GM10266 (cell line): ENCODE measurements around the gene U2AF2.

Experiments
- DNase-seq: peaks from one replicate; pipeline ENCODE4 v3.0.0; 2012; ENCODE audit errors: extremely low spot score
- TF ChIP-seq, protein P1 (sequence below): IDR thresholded peaks from 2 replicates; pipeline ENCODE4 v1.5.1; 2012; ENCODE audit warnings: mild to moderate bottlenecking, low read depth; ENCODE audit not compliant: control insufficient read depth, insufficient read depth; ENCODE audit errors: missing control alignments

Gene U2AF2

DNA sequence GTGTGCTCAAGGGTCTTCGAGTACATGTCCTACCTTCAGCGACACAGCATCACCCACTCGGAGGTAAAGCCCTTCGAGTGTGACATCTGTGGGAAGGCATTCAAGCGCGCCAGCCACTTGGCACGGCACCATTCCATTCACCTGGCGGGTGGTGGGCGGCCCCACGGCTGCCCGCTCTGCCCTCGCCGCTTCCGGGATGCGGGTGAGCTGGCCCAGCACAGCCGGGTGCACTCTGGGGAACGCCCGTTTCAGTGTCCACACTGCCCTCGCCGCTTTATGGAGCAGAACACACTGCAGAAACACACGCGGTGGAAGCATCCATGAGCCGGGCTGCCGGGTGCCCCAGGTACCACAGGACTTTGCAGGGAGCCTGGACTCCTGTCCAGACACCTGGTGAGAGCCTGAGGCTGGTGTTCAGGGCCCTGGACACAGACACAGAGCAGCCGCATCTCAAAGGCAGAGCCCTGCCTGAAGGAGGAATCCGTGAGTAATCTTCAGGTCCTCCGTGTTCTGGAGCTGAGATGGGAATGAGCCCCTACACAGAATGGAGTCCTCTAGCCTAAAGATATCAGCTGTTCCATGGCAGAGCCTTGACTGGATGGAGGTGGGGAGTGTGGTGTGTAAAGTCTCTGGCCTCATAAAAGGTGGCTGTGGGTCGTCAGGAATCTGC is 9.9 kb upstream of the U2AF2 start:
- TF ChIP-seq, protein P1, sequence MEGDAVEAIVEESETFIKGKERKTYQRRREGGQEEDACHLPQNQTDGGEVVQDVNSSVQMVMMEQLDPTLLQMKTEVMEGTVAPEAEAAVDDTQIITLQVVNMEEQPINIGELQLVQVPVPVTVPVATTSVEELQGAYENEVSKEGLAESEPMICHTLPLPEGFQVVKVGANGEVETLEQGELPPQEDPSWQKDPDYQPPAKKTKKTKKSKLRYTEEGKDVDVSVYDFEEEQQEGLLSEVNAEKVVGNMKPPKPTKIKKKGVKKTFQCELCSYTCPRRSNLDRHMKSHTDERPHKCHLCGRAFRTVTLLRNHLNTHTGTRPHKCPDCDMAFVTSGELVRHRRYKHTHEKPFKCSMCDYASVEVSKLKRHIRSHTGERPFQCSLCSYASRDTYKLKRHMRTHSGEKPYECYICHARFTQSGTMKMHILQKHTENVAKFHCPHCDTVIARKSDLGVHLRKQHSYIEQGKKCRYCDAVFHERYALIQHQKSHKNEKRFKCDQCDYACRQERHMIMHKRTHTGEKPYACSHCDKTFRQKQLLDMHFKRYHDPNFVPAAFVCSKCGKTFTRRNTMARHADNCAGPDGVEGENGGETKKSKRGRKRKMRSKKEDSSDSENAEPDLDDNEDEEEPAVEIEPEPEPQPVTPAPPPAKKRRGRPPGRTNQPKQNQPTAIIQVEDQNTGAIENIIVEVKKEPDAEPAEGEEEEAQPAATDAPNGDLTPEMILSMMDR, result no peak
- no peak for DNase-seq

DNA sequence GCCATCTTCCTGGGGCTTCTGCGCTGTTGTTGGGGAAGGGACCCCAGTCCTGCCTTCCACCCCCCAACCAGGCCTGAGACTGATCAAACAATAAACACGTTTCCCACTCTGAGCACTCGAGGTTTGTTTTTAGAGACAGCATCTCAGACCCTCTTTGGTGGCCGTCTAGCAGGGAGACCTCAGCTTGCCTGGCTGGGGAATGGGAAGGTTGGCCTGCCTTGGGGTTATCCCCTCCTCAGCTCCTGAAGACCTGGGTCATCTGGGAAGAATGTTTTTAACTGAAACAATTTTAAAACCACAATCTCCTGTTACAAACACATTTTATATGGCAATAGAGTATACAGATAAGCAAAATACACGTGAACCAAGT is 9.3 kb upstream of the U2AF2 start:
- DNase-seq, result no peak
- TF ChIP-seq, protein P1, result no peak

DNA sequence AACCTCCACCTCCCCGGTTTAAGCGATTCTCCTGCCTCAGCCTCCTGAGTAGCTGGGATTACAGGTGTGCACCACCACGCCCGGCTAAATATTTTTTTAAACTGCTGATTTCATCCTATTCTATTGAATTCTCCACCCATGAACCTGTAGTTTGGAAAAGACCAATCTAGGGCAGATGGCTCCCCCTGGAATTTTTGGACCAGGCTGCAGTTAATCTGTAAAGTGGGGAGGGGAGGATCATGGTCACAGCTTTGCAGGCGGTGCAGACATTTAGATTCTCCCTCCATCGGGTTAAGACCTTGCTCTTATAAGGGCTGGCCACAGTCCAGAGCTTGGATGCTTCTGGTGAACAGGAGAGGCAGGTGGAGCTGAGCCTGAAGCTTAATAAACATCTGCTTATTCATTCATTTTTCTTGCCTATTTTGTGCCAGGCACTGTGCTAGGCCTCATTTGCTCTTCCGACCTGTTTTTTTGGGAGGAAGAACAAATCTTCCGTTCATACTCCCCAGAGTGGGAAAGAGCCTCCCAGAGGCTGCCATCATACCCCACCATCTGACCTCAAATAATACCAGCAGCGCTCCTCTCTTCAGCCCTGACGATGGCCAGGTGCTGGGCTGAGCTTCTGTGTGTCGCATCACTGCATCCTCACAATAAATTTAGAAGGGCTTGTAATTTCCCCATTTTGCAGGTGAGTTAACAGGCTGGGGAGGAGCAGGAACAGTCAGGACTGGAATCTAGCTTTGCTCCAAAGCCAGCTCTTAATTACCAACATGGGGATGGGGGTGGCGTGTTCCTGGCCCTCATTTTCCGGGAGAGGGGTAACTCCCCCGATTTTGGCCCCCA is 7.7 kb upstream of the U2AF2 start:
- no peak for DNase-seq
- TF ChIP-seq, protein P1, result no peak

DNA sequence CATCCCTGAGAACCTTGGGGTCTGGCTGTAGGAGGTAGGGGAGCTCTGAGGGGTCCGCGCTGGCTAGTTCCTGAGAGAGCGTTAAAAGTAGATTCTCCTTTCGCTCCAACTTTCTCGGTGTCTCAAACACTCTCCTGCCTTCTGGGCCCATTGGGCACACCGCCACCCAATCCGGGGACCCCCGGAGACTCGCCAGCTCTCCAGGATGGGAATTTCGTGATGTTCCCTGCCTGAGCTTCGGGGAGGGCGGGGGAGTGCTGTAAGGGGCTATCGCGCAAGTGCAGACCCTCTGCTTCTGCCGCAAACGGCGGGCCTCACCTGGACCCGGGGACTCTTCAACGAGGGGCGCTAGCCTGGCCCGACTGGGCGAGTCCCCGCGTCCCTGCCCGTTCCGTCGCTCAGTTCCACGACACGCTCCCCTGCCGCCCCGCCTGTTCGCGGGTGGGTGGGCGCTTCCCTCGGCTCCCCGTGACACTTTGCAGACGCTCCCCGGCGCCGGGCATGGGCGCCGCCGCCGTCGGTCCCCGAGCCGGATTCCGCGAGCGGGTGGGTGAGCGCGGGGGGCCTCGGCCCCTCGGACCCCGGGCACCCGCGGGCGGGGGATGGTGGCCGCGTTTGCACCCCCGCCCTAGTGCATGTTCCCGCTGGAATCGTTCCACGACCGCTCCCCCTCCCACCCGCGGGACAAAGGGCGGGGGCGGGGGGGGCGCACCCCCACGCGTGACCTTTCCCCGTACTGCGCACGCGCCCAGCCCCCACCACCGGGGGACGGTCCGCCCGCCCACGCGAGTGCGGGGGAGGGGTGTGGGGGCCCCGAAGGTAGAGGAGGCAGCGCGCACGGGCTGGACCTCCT is 6.9 kb upstream of the U2AF2 start, which contains the start of gene CCDC106:
Gene CCDC106 (plus strand): TSS at position 481 of the 853 bp plus-strand sequence. CDS start 835 bp downstream, outside the sequence.
- TF ChIP-seq, protein P1, result no peak

DNA sequence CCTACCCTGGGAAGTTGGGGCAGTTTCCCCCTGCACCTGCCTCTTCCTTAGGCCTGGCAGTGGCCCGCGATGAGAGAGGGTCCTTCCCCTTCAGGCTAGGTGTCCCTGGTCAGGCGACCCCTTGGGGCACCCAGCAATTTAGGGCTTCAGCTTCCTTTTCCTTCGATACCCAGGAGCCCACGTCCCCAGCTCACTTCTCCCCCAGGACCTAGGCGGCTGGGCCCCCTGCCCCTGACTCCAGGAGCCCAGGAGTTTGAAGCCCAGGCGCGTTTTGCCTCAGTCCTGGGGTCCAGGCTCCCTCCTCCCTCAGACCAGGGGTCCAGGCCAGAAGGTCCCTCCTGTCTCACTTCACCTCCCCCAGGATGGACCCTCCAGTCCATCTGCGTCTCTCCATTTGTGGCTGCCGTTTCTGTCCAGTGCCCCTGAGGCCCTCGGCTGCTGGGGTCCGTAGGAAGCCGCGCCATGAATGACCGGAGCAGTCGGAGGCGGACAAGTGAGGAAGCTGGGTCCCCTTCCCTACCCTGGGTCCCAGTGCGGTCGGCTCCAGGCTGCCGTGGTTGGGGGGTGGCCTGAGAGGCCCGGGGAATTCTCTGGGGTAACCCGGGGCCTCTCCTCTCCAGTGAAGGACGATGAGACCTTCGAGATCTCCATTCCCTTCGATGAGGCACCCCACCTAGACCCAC is 6.1 kb upstream of the U2AF2 start:
- TF ChIP-seq, protein P1, result no peak
- no peak for DNase-seq

More for the DNA sequence above, 6.9 kb upstream of the U2AF2 start, which contains the start of gene CCDC106:
- DNase-seq, result peak; percentile 71

DNA sequence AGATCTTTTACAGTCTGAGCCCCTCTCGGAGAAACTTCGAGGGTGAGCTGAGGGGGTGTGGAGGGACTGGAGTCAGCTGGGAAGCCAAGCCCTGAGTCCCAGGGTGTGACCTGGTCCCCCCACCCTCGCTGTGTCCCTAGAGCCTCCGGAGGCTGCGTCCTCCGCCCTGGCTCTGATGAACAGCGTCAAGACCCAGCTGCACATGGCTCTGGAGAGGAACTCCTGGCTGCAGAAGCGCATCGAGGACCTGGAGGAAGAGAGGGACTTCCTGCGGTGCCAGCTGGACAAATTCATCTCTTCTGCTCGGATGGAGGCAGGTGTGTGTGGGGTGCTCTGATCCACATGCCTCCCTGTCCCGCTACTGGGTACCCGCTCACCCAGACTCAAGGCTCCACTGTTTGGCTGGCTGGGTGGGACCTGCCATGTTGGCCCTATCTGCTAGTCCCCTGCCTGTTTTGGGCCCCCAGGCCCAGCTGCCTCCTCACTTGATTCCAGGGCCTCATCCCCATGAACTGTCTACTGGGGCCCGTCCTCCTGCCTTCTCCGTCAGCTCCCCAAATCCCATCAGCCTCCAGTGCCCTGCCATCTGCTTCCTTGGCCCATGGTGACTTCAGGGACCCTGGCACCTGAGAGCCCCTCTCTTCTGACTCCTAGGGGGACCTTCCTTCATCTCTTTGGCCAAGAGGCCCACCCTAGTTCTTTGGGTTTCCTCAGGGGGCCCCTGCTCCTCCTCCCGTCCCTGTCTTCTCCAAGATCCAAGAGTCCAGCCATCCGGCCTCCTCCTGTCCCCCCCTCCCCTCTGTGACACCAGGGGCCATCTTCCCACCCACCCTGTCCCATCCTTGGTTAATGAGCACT is 5.3 kb upstream of the U2AF2 start:
- DNase-seq, result no peak
- TF ChIP-seq, protein P1, result no peak
